SK-N-SH treated with all-trans-retinoic acid at 6 μM for 48 hours (cell line): ENCODE measurements around the gene PRKCZ.

Source experiments
- ATAC-seq: fragments of 200-7000 bp; cut with Tn5 transposase; 3 replicates; pipeline ENCODE4 v1.9.1; 2020; ENCODE audit warnings: mild to moderate bottlenecking, moderate library complexity
- BACH2 ChIP-seq: fragments of 250-450 bp; sonication (Bioruptor Pico); IDR thresholded peaks from 2 replicates; pipeline ENCODE4 v1.9.0; 2021; ENCODE audit warnings: mild to moderate bottlenecking, borderline replicate concordance
- CSDC2 ChIP-seq: fragments of 250-450 bp; sonication (Bioruptor Pico); IDR thresholded peaks from 2 replicates; pipeline ENCODE4 v1.5.0; 2020; ENCODE audit warnings: mild to moderate bottlenecking, moderate library complexity
- GLIS3 ChIP-seq: fragments of 250-450 bp; sonication (Bioruptor Pico); IDR thresholded peaks from 2 replicates; pipeline ENCODE4 v1.5.0; 2020; ENCODE audit warnings: mild to moderate bottlenecking, moderate library complexity
- ISL1 ChIP-seq: fragments of 250-450 bp; sonication (Bioruptor Pico); IDR thresholded peaks from 2 replicates; pipeline ENCODE4 v2.1.2; 2022; ENCODE audit warnings: mild to moderate bottlenecking, moderate library complexity
- OSR1 ChIP-seq: fragments of 250-450 bp; sonication (Bioruptor Pico); IDR thresholded peaks from 2 replicates; pipeline ENCODE4 v1.8.0; 2022; ENCODE audit warnings: moderate library complexity, mild to moderate bottlenecking, inconsistent platforms
- PPARA ChIP-seq: fragments of 250-450 bp; sonication (Bioruptor Pico); IDR thresholded peaks from 2 replicates; pipeline ENCODE4 v1.5.0; 2020; ENCODE audit warnings: mild to moderate bottlenecking, borderline replicate concordance
- RARB ChIP-seq: fragments of 250-450 bp; sonication (Bioruptor Pico); IDR thresholded peaks from 2 replicates; pipeline ENCODE4 v1.8.0; 2021; ENCODE audit warnings: mild to moderate bottlenecking, moderate library complexity
- SNAI2 ChIP-seq: fragments of 250-450 bp; sonication (Bioruptor Pico); IDR thresholded peaks from 2 replicates; pipeline ENCODE4 v1.5.0; 2020; ENCODE audit warnings: mild to moderate bottlenecking, moderate library complexity
- TCF4 ChIP-seq: fragments of 250-450 bp; sonication (Bioruptor Pico); IDR thresholded peaks from 2 replicates; pipeline ENCODE4 v1.8.0; 2021; ENCODE audit warnings: mild to moderate bottlenecking, moderate library complexity, borderline replicate concordance
- TOX ChIP-seq: fragments of 250-450 bp; sonication (Bioruptor Pico); IDR thresholded peaks from 2 replicates; pipeline ENCODE4 v1.8.0; 2021; ENCODE audit warnings: mild to moderate bottlenecking, moderate library complexity, borderline replicate concordance
- ZC3H10 ChIP-seq: fragments of 250-450 bp; sonication (Bioruptor Pico); IDR thresholded peaks from 2 replicates; pipeline ENCODE4 v1.5.1; 2021; ENCODE audit warnings: mild to moderate bottlenecking, moderate library complexity
- ZFP3 ChIP-seq: fragments of 250-450 bp; sonication (Bioruptor Pico); IDR thresholded peaks from 2 replicates; pipeline ENCODE4 v1.5.0; 2020; ENCODE audit warnings: mild to moderate bottlenecking, moderate library complexity
- ZFP30 ChIP-seq: fragments of 450-650 bp; formaldehyde crosslinking; IDR thresholded peaks from 2 replicates; pipeline ENCODE4 v1.5.0; 2022; ENCODE audit warnings: mild to moderate bottlenecking, moderate library complexity
- ZNF565 ChIP-seq: fragments of 450-650 bp; formaldehyde crosslinking; conservative IDR thresholded peaks from 2 replicates; pipeline ENCODE4 v1.5.0; 2020; ENCODE audit warnings: low read depth, mild to moderate bottlenecking, moderate library complexity
- ZNF70 ChIP-seq: fragments of 450-650 bp; formaldehyde crosslinking; IDR thresholded peaks from 2 replicates; pipeline ENCODE4 v1.5.0; 2020; ENCODE audit warnings: mild to moderate bottlenecking, moderate library complexity
- TF ChIP-seq, protein P1 (sequence below): fragments of 250-450 bp; sonication (Bioruptor Pico); IDR thresholded peaks from 2 replicates; pipeline ENCODE4 v1.8.0; 2020; ENCODE audit warnings: mild to moderate bottlenecking, moderate library complexity, borderline replicate concordance
- TF ChIP-seq, protein P2 (sequence below): fragments of 250-450 bp; sonication (Bioruptor Pico); IDR thresholded peaks from 2 replicates; pipeline ENCODE4 v1.5.1; 2020; ENCODE audit warnings: low read depth, mild to moderate bottlenecking, moderate library complexity
- TF ChIP-seq, protein P3 (sequence below): fragments of 250-450 bp; sonication (Bioruptor Pico); IDR thresholded peaks from 2 replicates; pipeline ENCODE4 v1.5.0; 2020; ENCODE audit warnings: mild to moderate bottlenecking, moderate library complexity
- TF ChIP-seq, protein P4 (sequence below): fragments of 250-450 bp; sonication (Bioruptor Pico); IDR thresholded peaks from 2 replicates; pipeline ENCODE4 v1.8.0; 2021; ENCODE audit warnings: low read depth, mild to moderate bottlenecking, moderate library complexity, borderline replicate concordance
- TF ChIP-seq, protein P5 (sequence below): fragments of 250-450 bp; sonication (Bioruptor Pico); IDR thresholded peaks from 2 replicates; pipeline ENCODE4 v1.5.1; 2021; ENCODE audit warnings: mild to moderate bottlenecking, moderate library complexity

The PRKCZ gene

DNA sequence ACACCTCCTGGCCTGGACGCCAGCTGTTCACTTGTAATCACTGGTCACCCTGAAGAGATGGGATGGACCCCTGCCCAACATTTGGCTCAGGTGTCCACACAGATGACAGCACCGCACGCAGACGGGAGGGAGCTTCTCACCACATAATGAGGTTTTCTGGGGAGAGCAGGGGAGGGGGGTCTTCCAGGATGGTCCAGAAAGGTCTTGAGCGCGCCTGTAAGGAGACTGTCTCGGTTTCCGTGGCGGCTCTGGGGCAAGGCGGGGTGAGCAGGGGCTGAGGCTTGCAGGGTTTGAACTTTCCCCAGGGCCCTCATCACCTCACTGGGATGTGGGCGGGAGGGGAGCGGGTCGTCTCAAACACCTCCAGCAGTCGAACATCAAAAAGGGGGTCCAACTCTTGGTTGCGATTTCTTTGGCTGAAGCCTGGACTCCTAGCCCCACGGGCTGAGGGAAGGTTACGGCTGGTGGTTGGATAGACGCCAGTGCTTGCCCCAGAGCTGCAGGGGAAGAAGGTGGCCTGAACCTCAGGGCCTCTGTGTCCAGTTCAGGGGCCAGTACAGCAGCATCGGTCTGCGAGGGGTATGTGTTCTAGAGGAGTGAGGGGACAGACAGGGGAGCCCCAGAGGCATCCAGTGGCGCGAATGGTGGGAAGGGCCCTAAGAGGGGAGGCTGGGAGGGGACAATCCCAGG lies 53.8 kb downstream of the PRKCZ start:
- ATAC-seq = no peak
- TF ChIP-seq ISL1 (CRISPR knock-in tag) = no peak
- TF ChIP-seq SNAI2 (CRISPR knock-in tag) = no peak
- no peak for TF ChIP-seq ZC3H10 (CRISPR knock-in tag)
- no peak for TF ChIP-seq OSR1 (CRISPR knock-in tag)
- TF ChIP-seq ZFP3 (CRISPR knock-in tag) = no peak
- TF ChIP-seq, all 23 proteins: peak for 0

DNA sequence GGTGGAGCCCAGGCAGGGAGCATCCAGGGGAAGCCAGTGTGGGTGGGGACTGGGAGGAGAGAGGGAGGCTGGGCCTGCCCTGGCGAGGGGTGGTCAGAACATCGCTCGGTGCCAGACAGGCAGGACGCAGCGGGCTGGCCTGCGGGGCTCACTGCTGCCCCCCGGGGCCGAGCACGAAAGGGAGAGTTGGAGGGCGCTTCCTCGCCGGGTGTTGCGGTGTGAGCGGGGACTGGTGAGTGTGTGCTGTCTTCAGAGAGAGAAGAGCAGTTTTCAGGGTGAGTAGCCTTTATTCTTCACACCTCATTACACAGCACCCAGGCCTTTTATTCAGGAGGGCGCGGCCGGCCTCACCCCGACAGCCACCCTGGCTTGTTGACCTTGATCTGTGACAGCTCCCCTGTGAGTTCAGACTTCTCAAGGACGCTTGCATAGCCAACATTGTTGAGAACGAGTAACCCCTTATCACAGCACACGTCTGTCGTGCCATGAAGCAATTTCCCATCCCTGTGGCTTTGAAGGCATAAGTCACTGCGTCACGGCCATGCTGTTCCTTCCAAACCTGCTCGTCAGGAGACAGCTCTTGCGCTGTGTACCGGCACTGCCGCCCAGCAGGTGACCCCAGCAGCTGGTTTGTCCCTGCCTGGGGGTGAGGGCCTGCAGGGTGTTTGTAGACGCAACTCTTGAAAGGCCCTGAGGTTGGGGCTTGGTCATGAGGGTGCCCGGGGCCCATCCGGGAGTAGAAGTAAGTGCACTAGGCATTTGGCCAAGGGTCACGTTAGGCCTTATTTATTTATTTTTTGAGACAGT lies 54.6 kb downstream of the PRKCZ start:
- ATAC-seq = no peak
- TF ChIP-seq ZFP30 (CRISPR knock-in tag) (no peak), ZNF70 (CRISPR knock-in tag) (no peak), TOX (CRISPR knock-in tag) (no peak), PPARA (CRISPR knock-in tag) (no peak), ZC3H10 (CRISPR knock-in tag) (no peak), TCF4 (CRISPR knock-in tag) (no peak)
- TF ChIP-seq, protein P1, sequence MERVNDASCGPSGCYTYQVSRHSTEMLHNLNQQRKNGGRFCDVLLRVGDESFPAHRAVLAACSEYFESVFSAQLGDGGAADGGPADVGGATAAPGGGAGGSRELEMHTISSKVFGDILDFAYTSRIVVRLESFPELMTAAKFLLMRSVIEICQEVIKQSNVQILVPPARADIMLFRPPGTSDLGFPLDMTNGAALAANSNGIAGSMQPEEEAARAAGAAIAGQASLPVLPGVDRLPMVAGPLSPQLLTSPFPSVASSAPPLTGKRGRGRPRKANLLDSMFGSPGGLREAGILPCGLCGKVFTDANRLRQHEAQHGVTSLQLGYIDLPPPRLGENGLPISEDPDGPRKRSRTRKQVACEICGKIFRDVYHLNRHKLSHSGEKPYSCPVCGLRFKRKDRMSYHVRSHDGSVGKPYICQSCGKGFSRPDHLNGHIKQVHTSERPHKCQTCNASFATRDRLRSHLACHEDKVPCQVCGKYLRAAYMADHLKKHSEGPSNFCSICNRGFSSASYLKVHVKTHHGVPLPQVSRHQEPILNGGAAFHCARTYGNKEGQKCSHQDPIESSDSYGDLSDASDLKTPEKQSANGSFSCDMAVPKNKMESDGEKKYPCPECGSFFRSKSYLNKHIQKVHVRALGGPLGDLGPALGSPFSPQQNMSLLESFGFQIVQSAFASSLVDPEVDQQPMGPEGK = no peak
- TF ChIP-seq, protein P2, sequence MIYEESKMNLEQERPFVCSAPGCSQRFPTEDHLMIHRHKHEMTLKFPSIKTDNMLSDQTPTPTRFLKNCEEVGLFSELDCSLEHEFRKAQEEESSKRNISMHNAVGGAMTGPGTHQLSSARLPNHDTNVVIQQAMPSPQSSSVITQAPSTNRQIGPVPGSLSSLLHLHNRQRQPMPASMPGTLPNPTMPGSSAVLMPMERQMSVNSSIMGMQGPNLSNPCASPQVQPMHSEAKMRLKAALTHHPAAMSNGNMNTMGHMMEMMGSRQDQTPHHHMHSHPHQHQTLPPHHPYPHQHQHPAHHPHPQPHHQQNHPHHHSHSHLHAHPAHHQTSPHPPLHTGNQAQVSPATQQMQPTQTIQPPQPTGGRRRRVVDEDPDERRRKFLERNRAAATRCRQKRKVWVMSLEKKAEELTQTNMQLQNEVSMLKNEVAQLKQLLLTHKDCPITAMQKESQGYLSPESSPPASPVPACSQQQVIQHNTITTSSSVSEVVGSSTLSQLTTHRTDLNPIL (CRISPR knock-in tag) = no peak

DNA sequence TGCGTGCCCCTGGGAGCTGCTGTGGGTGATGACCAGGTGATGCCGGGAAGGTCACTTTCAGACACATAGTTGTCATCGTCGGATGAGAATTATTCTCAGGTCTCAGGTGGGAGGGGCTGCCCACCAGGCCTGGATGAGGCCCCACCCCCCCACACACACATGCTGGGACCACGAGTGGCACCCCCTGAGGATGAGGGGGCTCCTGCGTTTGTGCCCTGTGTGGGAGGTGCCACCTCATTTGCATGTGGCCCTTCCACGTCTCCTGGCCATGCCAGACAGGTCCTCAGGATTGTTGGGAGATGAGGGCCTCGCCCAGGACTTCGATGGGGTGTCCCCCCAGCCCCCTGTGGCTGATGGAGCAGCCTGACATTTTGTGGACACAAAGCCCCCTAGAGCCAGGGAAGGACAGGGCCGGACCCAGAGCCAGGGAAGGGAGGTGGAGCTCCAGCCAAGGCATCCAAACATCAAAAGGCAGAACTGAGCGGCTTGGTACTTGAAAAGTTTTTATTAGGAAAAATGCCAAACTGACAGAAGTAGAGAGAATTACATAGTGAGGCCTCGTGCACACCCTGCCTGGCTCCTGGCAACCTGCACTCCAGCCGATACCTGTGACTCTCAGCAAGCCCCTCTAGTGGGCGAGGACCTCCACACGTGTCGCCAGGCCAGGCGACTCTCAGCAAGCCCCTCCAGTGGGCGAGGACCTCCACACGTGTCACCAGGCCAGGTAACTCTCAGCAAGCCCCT lies 55.7 kb downstream of the PRKCZ start:
- TF ChIP-seq TCF4 (CRISPR knock-in tag) = no peak
- no peak for TF ChIP-seq RARB
- no peak for ATAC-seq

DNA sequence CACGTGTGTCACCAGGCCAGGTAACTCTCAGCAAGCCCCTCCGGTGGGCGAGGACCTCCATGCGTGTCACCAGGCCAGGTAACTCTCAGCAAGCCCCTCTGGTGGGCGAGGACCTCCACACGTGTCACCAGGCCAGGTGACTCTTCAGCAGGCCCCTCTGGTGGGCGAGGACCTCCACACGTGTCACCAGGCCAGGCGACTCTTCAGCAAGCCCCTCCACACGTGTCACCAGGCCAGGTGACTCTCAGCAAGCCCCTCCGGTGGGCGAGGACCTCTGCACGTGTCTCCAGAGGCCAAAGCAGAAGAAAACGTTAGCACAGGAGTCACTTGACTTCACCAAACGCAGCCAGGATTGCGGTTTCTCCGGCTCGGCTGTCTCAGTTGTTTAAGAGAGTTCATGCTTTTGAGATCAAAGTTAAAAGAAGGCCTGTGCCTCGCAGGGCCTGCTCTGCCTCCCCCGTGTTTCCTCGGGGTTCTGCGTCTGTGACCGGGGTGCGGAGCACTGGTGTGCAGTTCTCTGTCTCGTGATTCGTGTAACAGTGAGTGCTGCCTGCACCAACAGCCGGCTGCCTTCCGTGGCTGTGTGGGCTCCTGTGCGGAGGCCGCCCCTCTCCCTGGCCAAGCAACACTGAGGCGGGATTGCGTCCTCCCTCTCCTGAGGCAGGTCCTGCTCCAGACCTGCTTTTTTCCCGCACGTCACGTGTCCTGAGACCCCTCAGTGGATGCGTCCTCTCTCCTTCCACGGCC lies 56.6 kb downstream of the PRKCZ start:
- TF ChIP-seq, protein P3, sequence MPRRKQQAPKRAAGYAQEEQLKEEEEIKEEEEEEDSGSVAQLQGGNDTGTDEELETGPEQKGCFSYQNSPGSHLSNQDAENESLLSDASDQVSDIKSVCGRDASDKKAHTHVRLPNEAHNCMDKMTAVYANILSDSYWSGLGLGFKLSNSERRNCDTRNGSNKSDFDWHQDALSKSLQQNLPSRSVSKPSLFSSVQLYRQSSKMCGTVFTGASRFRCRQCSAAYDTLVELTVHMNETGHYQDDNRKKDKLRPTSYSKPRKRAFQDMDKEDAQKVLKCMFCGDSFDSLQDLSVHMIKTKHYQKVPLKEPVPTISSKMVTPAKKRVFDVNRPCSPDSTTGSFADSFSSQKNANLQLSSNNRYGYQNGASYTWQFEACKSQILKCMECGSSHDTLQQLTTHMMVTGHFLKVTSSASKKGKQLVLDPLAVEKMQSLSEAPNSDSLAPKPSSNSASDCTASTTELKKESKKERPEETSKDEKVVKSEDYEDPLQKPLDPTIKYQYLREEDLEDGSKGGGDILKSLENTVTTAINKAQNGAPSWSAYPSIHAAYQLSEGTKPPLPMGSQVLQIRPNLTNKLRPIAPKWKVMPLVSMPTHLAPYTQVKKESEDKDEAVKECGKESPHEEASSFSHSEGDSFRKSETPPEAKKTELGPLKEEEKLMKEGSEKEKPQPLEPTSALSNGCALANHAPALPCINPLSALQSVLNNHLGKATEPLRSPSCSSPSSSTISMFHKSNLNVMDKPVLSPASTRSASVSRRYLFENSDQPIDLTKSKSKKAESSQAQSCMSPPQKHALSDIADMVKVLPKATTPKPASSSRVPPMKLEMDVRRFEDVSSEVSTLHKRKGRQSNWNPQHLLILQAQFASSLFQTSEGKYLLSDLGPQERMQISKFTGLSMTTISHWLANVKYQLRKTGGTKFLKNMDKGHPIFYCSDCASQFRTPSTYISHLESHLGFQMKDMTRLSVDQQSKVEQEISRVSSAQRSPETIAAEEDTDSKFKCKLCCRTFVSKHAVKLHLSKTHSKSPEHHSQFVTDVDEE = no peak
- TF ChIP-seq BACH2 (no peak), CSDC2 (CRISPR knock-in tag) (no peak), RARB (no peak), ZNF565 (CRISPR knock-in tag) (no peak)
- TF ChIP-seq, all 23 proteins: peak for 0
- no peak for ATAC-seq

DNA sequence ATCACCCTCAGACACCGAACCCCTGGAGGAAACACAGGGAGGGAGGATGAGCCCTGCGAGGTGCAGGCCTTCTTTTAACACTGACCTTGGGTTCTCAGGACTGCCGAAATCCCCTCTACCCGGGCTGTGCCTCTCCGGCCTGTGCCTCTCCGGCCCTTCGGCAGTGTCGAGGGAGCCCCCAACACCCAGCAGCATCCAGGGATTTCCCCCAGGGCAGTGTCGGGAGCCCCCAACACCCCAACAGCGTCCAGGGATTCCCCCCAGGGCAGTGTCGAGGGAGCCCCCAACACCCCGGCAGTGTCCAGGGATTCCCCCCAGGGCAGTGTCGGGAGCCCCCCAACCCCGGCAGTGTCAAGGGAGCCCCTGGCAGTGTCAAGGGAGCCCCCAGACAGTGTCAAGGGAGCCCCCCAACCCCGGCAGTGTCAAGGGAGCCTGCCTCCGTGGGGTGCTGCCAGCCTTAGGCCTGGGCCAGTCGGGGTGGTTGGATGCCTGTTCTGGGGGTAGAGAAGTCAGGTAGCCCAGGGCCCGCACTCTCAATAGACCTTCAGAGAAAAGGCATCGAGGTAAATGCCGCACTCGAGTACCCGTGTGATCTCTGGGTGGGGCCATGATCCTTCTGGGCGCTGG lies 57.5 kb downstream of the PRKCZ start:
- ATAC-seq = no peak
- TF ChIP-seq CSDC2 (CRISPR knock-in tag) = no peak
- TF ChIP-seq ZNF70 (CRISPR knock-in tag) = no peak
- no peak for TF ChIP-seq ZFP30 (CRISPR knock-in tag)
- TF ChIP-seq, protein P4, sequence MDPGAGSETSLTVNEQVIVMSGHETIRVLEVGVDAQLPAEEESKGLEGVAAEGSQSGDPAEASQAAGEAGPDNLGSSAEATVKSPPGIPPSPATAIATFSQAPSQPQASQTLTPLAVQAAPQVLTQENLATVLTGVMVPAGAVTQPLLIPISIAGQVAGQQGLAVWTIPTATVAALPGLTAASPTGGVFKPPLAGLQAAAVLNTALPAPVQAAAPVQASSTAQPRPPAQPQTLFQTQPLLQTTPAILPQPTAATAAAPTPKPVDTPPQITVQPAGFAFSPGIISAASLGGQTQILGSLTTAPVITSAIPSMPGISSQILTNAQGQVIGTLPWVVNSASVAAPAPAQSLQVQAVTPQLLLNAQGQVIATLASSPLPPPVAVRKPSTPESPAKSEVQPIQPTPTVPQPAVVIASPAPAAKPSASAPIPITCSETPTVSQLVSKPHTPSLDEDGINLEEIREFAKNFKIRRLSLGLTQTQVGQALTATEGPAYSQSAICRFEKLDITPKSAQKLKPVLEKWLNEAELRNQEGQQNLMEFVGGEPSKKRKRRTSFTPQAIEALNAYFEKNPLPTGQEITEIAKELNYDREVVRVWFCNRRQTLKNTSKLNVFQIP (CRISPR knock-in tag) = no peak
- no peak for TF ChIP-seq GLIS3 (CRISPR knock-in tag)
- TF ChIP-seq PPARA (CRISPR knock-in tag) = no peak
- no peak for TF ChIP-seq BACH2
- TF ChIP-seq, protein P2 (CRISPR knock-in tag) = no peak
- TF ChIP-seq ZFP3 (CRISPR knock-in tag) = no peak
- TF ChIP-seq, protein P5, sequence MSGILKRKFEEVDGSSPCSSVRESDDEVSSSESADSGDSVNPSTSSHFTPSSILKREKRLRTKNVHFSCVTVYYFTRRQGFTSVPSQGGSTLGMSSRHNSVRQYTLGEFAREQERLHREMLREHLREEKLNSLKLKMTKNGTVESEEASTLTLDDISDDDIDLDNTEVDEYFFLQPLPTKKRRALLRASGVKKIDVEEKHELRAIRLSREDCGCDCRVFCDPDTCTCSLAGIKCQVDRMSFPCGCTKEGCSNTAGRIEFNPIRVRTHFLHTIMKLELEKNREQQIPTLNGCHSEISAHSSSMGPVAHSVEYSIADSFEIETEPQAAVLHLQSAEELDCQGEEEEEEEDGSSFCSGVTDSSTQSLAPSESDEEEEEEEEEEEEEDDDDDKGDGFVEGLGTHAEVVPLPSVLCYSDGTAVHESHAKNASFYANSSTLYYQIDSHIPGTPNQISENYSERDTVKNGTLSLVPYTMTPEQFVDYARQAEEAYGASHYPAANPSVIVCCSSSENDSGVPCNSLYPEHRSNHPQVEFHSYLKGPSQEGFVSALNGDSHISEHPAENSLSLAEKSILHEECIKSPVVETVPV (CRISPR knock-in tag) = no peak
